HUES6 (cell line): ENCODE data around the gene ITGA11.

Experiments
- H3K27ac ChIP-seq: 2 replicates; pipeline ENCODE4 v1.7.0; 2013; ENCODE audit warnings: low read depth, mild to moderate bottlenecking, low read length, inconsistent platforms
- H3K27me3 ChIP-seq: 2 replicates; pipeline ENCODE4 v1.6.1; 2013; ENCODE audit warnings: low read length; ENCODE audit not compliant: control insufficient read depth, insufficient read depth
- H3K36me3 ChIP-seq: 2 replicates; pipeline ENCODE4 v1.6.1; 2013; ENCODE audit warnings: low read length; ENCODE audit not compliant: control insufficient read depth, insufficient read depth
- H3K4me1 ChIP-seq: 2 replicates; pipeline ENCODE4 v1.6.1; 2013; ENCODE audit warnings: low read length; ENCODE audit not compliant: control insufficient read depth, insufficient read depth
- H3K4me3 ChIP-seq: 2 replicates; pipeline ENCODE4 v1.5.1; 2013; ENCODE audit warnings: low read depth, low read length
- H3K9ac ChIP-seq: one replicate; pipeline ENCODE4 v1.6.1; 2013; ENCODE audit warnings: mild to moderate bottlenecking, low read length
- H3K9me3 ChIP-seq: 2 replicates; pipeline ENCODE4 v1.6.1; 2013; ENCODE audit warnings: low read depth, low read length; ENCODE audit not compliant: control insufficient read depth, insufficient read depth

Gene ITGA11

GRCh38 chr15:68417051-68417450 lies 14.9 kb downstream of the ITGA11 start:
- Histone ChIP-seq H3K9me3 (no peaks in the 10 kb centered on the region), H3K36me3 (no peaks in the 10 kb centered on the region), H3K27me3 (no peaks in the 10 kb centered on the region; the same call in 1 of the 2 replicates), H3K9ac (no peak overlapping the region), H3K27ac (no peak overlapping the region), H3K4me3 (no peak overlapping the region), H3K4me1 (peaks cover 27% of the 10 kb centered on the region)

DNA sequence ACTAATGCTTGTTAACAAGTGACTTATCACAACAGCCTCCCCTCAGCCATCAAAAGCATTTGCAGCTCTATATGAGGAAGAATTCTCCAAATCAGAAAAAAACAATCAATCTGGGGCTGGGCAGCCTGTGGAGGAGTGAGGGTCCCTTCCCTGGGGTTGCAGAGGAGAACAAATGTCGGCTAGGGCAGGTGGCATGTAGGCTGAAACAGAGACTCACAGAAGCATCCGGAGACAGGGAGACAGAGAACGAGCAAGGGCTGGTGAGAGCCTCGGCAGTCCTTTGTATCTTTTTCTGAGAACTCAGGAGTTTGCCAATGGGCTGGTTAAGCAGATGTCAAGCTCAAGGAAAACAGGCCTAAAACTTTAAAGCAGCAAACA lies 15.8 kb downstream of the ITGA11 start:
- no peak overlapping the region for H3K27ac ChIP-seq
- no peak overlapping the region for H3K4me3 ChIP-seq
- no peaks in the 10 kb centered on the region for H3K36me3 ChIP-seq
- H3K9ac ChIP-seq, result no peak overlapping the region
- no peaks in the 10 kb centered on the region for H3K9me3 ChIP-seq
- no peaks in the 10 kb centered on the region; the same call in 1 of the 2 replicates for H3K27me3 ChIP-seq
- H3K4me1 ChIP-seq, result peaks cover 18% of the 10 kb centered on the region

- H3K4me3 ChIP-seq, result no peak overlapping the region
- H3K36me3 ChIP-seq, result no peaks in the 10 kb centered on the region
- no peak overlapping the region for H3K9ac ChIP-seq
- no peaks in the 10 kb centered on the region; the same call in 1 of the 2 replicates for H3K27me3 ChIP-seq
- no peak overlapping the region for H3K27ac ChIP-seq
- peaks cover 15% of the 10 kb centered on the region for H3K4me1 ChIP-seq
- no peaks in the 10 kb centered on the region for H3K9me3 ChIP-seq
Observed at GRCh38 chr15:68415501-68416157, 16.3 kb downstream of the ITGA11 start.

DNA sequence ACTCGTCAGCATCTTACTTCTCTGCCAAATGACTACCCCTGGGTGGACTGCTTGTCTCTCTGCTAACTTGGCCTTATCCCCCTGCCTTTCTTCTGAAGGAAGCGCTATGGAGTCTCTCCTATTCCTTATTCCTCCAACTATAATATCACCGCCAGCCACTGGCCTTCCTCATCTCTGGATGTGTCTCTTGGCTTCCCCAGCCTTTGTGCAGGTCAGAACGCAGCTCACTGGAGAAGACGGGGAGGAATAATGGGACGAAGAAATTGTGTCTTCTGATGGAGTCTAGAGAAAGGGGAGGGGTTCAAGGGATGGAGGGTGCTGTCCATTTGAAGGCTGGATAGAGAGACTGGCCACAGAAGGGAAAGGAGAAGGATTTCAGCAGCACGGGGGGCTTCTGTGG lies 16.9 kb downstream of the ITGA11 start:
- no peaks in the 10 kb centered on the region; the same call in 1 of the 2 replicates for H3K27me3 ChIP-seq
- H3K36me3 ChIP-seq, result no peaks in the 10 kb centered on the region
- H3K27ac ChIP-seq, result no peak overlapping the region
- no peak overlapping the region for H3K4me3 ChIP-seq
- no peaks in the 10 kb centered on the region for H3K9me3 ChIP-seq
- peaks cover 9% of the 10 kb centered on the region for H3K4me1 ChIP-seq
- no peak overlapping the region for H3K9ac ChIP-seq

GRCh38 chr15:68414591-68414990 lies 17.4 kb downstream of the ITGA11 start:
- Histone ChIP-seq H3K4me3 (no peak overlapping the region), H3K9ac (no peak overlapping the region), H3K27me3 (no peaks in the 10 kb centered on the region; the same call in 1 of the 2 replicates), H3K9me3 (no peaks in the 10 kb centered on the region), H3K4me1 (peaks cover 7% of the 10 kb centered on the region; the same call in 1 of the 2 replicates), H3K36me3 (no peaks in the 10 kb centered on the region), H3K27ac (no peak overlapping the region)

GRCh38 chr15:68414206-68414555 lies 17.8 kb downstream of the ITGA11 start:
- Histone ChIP-seq H3K27me3 (no peaks in the 10 kb centered on the region; the same call in 1 of the 2 replicates), H3K9me3 (no peaks in the 10 kb centered on the region), H3K36me3 (no peaks in the 10 kb centered on the region), H3K4me1 (peaks cover 4% of the 10 kb centered on the region; the same call in 1 of the 2 replicates), H3K4me3 (no peak overlapping the region), H3K9ac (no peak overlapping the region), H3K27ac (no peak overlapping the region)

DNA sequence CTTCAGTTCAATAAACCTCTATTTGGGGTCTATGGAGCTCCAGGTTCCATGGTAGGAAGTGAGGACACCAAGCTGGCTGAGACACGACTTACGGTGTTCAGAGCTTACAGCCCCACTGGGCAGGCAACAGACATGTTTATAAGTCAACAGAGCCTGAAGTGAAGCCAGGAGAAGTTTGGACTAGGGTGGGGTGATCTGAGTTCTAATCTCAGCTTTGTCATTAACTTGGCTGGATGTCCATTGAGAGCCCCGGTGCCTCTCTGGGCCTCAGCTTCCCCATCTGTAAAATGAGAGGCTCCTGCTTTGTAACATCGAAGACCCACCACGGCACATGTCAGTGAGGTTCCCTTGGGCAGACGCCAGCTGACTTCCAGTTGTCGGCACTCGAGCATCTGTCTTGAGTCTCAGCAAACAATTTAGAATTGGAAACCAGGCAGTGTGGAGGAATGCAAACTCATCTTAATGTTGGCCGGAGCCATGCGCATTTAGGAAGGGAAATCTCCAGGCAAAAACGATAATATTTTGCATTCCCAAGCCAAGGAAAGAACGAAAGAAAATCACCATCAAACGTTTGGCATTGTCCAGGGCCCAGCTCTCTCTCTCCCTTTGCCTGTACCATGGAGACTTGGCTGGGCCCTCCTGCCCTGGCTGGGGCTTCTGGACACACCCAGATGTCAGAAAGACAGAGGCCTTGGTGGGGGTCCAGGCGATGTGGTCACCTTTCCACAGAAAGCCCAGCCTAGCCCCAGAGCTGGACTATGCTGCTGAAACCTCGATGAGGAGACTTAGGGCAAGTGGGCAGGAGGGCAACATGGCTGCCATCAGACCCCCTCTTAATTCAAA lies 18.4 kb downstream of the ITGA11 start:
- Histone ChIP-seq H3K4me3 (no peak overlapping the region), H3K36me3 (no peaks in the 10 kb centered on the region), H3K9me3 (no peaks in the 10 kb centered on the region), H3K4me1 (peaks cover 1% of the 10 kb centered on the region; the same call in 1 of the 2 replicates), H3K9ac (no peak overlapping the region), H3K27me3 (no peaks in the 10 kb centered on the region; the same call in 1 of the 2 replicates), H3K27ac (no peak overlapping the region)

GRCh38 chr15:68412218-68412617 lies 19.7 kb downstream of the ITGA11 start:
- Histone ChIP-seq H3K36me3 (no peaks in the 10 kb centered on the region), H3K9ac (no peak overlapping the region), H3K9me3 (no peaks in the 10 kb centered on the region), H3K4me3 (no peak overlapping the region), H3K27ac (no peak overlapping the region), H3K4me1 (no peaks in the 10 kb centered on the region), H3K27me3 (no peaks in the 10 kb centered on the region; the same call in 1 of the 2 replicates)

- Histone ChIP-seq H3K4me1 (no peaks in the 10 kb centered on the region), H3K27ac (no peak overlapping the region), H3K9me3 (no peaks in the 10 kb centered on the region)
Observed at GRCh38 chr15:68411735-68412134, 20.2 kb downstream of the ITGA11 start.

DNA sequence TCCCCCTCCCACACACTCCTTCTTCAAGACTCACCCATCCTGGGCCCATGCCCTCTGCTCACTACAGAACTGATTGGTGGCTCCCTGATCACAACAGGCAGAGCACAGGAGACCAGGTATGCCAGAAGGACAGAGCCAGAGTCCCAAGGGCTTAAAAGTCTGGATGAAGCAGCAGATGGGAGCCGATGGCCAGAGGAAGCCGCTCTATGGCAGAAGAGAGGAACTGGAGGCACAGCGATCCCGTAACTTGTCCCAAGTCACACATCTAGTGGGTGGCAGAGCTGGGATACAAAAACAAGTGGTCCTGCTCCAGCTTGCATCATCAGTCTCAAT lies 20.7 kb downstream of the ITGA11 start:
- Histone ChIP-seq H3K27me3 (no peaks in the 10 kb centered on the region), H3K36me3 (no peaks in the 10 kb centered on the region), H3K9ac (no peak overlapping the region), H3K27ac (no peak overlapping the region), H3K4me3 (no peak overlapping the region), H3K9me3 (no peaks in the 10 kb centered on the region), H3K4me1 (no peaks in the 10 kb centered on the region)

More at GRCh38 chr15:68411735-68412134, 20.2 kb downstream of the ITGA11 start:
- Histone ChIP-seq H3K4me3 (no peak overlapping the region), H3K36me3 (no peaks in the 10 kb centered on the region), H3K27me3 (no peaks in the 10 kb centered on the region), H3K9ac (no peak overlapping the region)
